ENCODE data around the gene WASHC3. TPM values are rescaled to one million over a fixed set of nuclear protein-coding genes. Genes with fewer than 3 reads are reported as not detected.
A peak's percentile ranks its signal among the peaks of the same experiment; 100 is the strongest.

WASHC3 gene, protein sequence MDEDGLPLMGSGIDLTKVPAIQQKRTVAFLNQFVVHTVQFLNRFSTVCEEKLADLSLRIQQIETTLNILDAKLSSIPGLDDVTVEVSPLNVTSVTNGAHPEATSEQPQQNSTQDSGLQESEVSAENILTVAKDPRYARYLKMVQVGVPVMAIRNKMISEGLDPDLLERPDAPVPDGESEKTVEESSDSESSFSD
- total RNA-seq, result 10 to 100 TPM; 37.5 to 46.7 (median 42.1) TPM
- 61.3 TPM for total RNA-seq (2013)
- total RNA-seq, result 7.2 to 40.0 (median 25.6) reads per million in 29 experiments

GRCh38 chr12:102061560-102062418 lies at the start of gene WASHC3:
Gene WASHC3 (minus strand): TSS chr12:102061991. CDS start chr12:102061962, 29 bp downstream.
- ChIA-PET CTCF (interaction anchor here in 1 of 2 donors (1.2 to 1.3 kb wide), 2 partner anchors 34 to 223 kb away, joined by 3 to 5 read pairs; no protein-coding TSS in a partner anchor), POLR2A (interaction anchor here in 1 of 2 donors (0.5 to 1.8 kb wide), 3 partner anchors 60 to 235 kb away, joined by 6 to 9 read pairs (median 7); no protein-coding TSS in a partner anchor)
- Histone ChIP-seq H3K9me3 (no peaks in the 10 kb centered on the region), H3K27me3 (replicated peaks in 1 of 2; ENCODE audit: control insufficient read depth in 2 of 2, extremely low read depth in 1 of 2, insufficient read depth in 2 of 2, low read length in 1 of 2) (no peaks in the 10 kb centered on the region), H3K36me3 (ENCODE audit: control insufficient read depth in 2 of 2, extremely low read depth in 1 of 2, insufficient read depth in 1 of 2, low read length in 1 of 2) (peaks cover 0 to 7% of the 10 kb centered on the region in 2 donors), H3K4me1 (ENCODE audit: control insufficient read depth in 1 of 2, extremely low read depth in 1 of 2, insufficient read depth in 2 of 2, low read length in 2 of 2) (peaks cover 4 to 14% of the 10 kb centered on the region in 2 experiments), H3K4me3 (ENCODE audit: control insufficient read depth in 1 of 2, extremely low read depth in 1 of 2, low read length in 1 of 2) (peak within 1 kb of the TSS; percentile 80 to 82), H3K27ac (ENCODE audit: low read length) (peak within 1 kb of the TSS; percentile 90)
- Mint-ChIP-seq H3K27ac (peak within 1 kb of the TSS; percentile 97 to 99), H3K27me3 (peaks cover 1 to 6% of the 10 kb centered on the region in 2 donors), H3K4me1 (peaks cover 29 to 48% (median 48%) of the 10 kb centered on the region in 3 donors), H3K36me3 (peaks cover 22% of the 10 kb centered on the region), H3K9me3 (no peaks in the 10 kb centered on the region), H3K4me3 (peak within 1 kb of the TSS; percentile 90 to 96 (median 92))
- 2% methylated on average over 25 of the region's 44 CpGs for WGBS (ENCODE audit: insufficient coverage)
- ATAC-seq (replicated peaks in 1 of 4), result peak; percentile 93 to 96 (median 95)
- peak; percentile 89 to 98 (median 95) for DNase-seq

- CTCF ChIA-PET, result interaction anchor here in 1 of 2 donors (1.5 kb wide), 1 partner anchor 10 kb away, joined by 3 read pairs; no protein-coding TSS in a partner anchor
- Histone ChIP-seq H3K27ac (ENCODE audit: low read length) (no peak overlapping the region), H3K9me3 (peaks cover 2% of the 10 kb centered on the region), H3K27me3 (replicated peaks in 1 of 2; ENCODE audit: control insufficient read depth in 2 of 2, extremely low read depth in 1 of 2, insufficient read depth in 2 of 2, low read length in 1 of 2) (no peaks in the 10 kb centered on the region), H3K36me3 (ENCODE audit: control insufficient read depth in 2 of 2, extremely low read depth in 1 of 2, insufficient read depth in 1 of 2, low read length in 1 of 2) (peaks cover 0 to 48% of the 10 kb centered on the region in 2 donors), H3K4me1 (ENCODE audit: control insufficient read depth in 1 of 2, extremely low read depth in 1 of 2, insufficient read depth in 2 of 2, low read length in 2 of 2) (no peaks in the 10 kb centered on the region), H3K4me3 (ENCODE audit: control insufficient read depth in 1 of 2, extremely low read depth in 1 of 2, low read length in 1 of 2) (no peak overlapping the region)
- POLR2A ChIA-PET, result interaction anchor here in 1 of 2 donors (0.7 kb wide), 2 partner anchors 11 to 286 kb away, joined by 3 read pairs; no protein-coding TSS in a partner anchor
- Mint-ChIP-seq H3K27me3 (no peaks in the 10 kb centered on the region), H3K9me3 (peaks cover 2 to 5% (median 5%) of the 10 kb centered on the region in 3 donors), H3K4me3 (no peak overlapping the region), H3K4me1 (peaks cover 8 to 9% (median 8%) of the 10 kb centered on the region in 3 donors), H3K27ac (no peak overlapping the region), H3K36me3 (peaks cover 60% of the 10 kb centered on the region)
- DNase-seq (no peak), ATAC-seq (replicated peaks in 1 of 4) (no peak)
These were observed 49.0 kb upstream of the WASHC3 start for GRCh38 chr12:102110782-102111181.

GRCh38 chr12:102107970-102108369 lies 46.2 kb upstream of the WASHC3 start:
- H3K9me3 ChIP-seq, result peaks cover 2% of the 10 kb centered on the region
- WGBS (ENCODE audit: insufficient coverage), result no CpG with 5 or more reads among the region's 1 CpG
- H3K27ac ChIP-seq (ENCODE audit: low read length), result no peak overlapping the region
- H3K27me3 ChIP-seq (replicated peaks in 1 of 2; ENCODE audit: control insufficient read depth in 2 of 2, extremely low read depth in 1 of 2, insufficient read depth in 2 of 2, low read length in 1 of 2), result no peaks in the 10 kb centered on the region
- peaks cover 0 to 45% of the 10 kb centered on the region in 2 donors for H3K36me3 ChIP-seq (ENCODE audit: control insufficient read depth in 2 of 2, extremely low read depth in 1 of 2, insufficient read depth in 1 of 2, low read length in 1 of 2)
- H3K4me3 ChIP-seq (ENCODE audit: control insufficient read depth in 1 of 2, extremely low read depth in 1 of 2, low read length in 1 of 2), result no peak overlapping the region
- ChIA-PET POLR2A (no interaction called here), CTCF (no interaction called here)
- DNase-seq (no peak), ATAC-seq (replicated peaks in 1 of 4) (no peak)
- Mint-ChIP-seq H3K4me3 (no peak overlapping the region), H3K27ac (no peak overlapping the region), H3K27me3 (no peaks in the 10 kb centered on the region), H3K36me3 (peaks cover 77% of the 10 kb centered on the region), H3K9me3 (peaks cover 2 to 5% (median 5%) of the 10 kb centered on the region in 3 donors), H3K4me1 (peaks cover 5 to 9% (median 8%) of the 10 kb centered on the region in 3 donors)
- no peaks in the 10 kb centered on the region for H3K4me1 ChIP-seq (ENCODE audit: control insufficient read depth in 1 of 2, extremely low read depth in 1 of 2, insufficient read depth in 2 of 2, low read length in 2 of 2)

- no CpG with 5 or more reads among the region's 3 CpGs for WGBS (ENCODE audit: insufficient coverage)
- ChIA-PET CTCF (no interaction called here), POLR2A (no interaction called here)
- Mint-ChIP-seq H3K27ac (no peak overlapping the region), H3K36me3 (peaks cover 82% of the 10 kb centered on the region), H3K9me3 (peaks cover 2 to 5% (median 5%) of the 10 kb centered on the region in 3 donors), H3K4me1 (peaks cover 4 to 9% (median 8%) of the 10 kb centered on the region in 3 donors), H3K4me3 (no peak overlapping the region), H3K27me3 (no peaks in the 10 kb centered on the region)
- H3K36me3 ChIP-seq (ENCODE audit: control insufficient read depth in 2 of 2, extremely low read depth in 1 of 2, insufficient read depth in 1 of 2, low read length in 1 of 2), result peaks cover 0 to 45% of the 10 kb centered on the region in 2 donors
- DNase-seq, result no peak
- H3K9me3 ChIP-seq, result peaks cover 2% of the 10 kb centered on the region
- H3K27me3 ChIP-seq (replicated peaks in 1 of 2; ENCODE audit: control insufficient read depth in 2 of 2, extremely low read depth in 1 of 2, insufficient read depth in 2 of 2, low read length in 1 of 2), result no peaks in the 10 kb centered on the region
- no peak overlapping the region for H3K4me3 ChIP-seq (ENCODE audit: control insufficient read depth in 1 of 2, extremely low read depth in 1 of 2, low read length in 1 of 2)
- no peak for ATAC-seq (replicated peaks in 1 of 4)
- no peaks in the 10 kb centered on the region for H3K4me1 ChIP-seq (ENCODE audit: control insufficient read depth in 1 of 2, extremely low read depth in 1 of 2, insufficient read depth in 2 of 2, low read length in 2 of 2)
- H3K27ac ChIP-seq (ENCODE audit: low read length), result no peak overlapping the region
These were observed 45.1 kb upstream of the WASHC3 start for GRCh38 chr12:102106905-102107304.

GRCh38 chr12:102096855-102097254 lies 35.1 kb upstream of the WASHC3 start:
- CTCF ChIA-PET, result interaction anchor here (0.6 to 1.2 kb wide), 4 partner anchors 21 to 32 kb away, joined by 3 to 4 read pairs (median 3); no protein-coding TSS in a partner anchor
- peaks cover 37% of the 10 kb centered on the region for H3K36me3 Mint-ChIP-seq

GRCh38 chr12:102095677-102096263 lies 34.0 kb upstream of the WASHC3 start:
- no peak overlapping the region for H3K27ac Mint-ChIP-seq
- Histone ChIP-seq H3K36me3 (ENCODE audit: control insufficient read depth in 2 of 2, extremely low read depth in 1 of 2, insufficient read depth in 1 of 2, low read length in 1 of 2) (peaks cover 0 to 20% of the 10 kb centered on the region in 2 donors), H3K4me3 (ENCODE audit: control insufficient read depth in 1 of 2, extremely low read depth in 1 of 2, low read length in 1 of 2) (no peak overlapping the region), H3K27ac (ENCODE audit: low read length) (no peak overlapping the region), H3K9me3 (no peaks in the 10 kb centered on the region), H3K27me3 (replicated peaks in 1 of 2; ENCODE audit: control insufficient read depth in 2 of 2, extremely low read depth in 1 of 2, insufficient read depth in 2 of 2, low read length in 1 of 2) (no peaks in the 10 kb centered on the region), H3K4me1 (ENCODE audit: control insufficient read depth in 1 of 2, extremely low read depth in 1 of 2, insufficient read depth in 2 of 2, low read length in 2 of 2) (no peaks in the 10 kb centered on the region)
- ATAC-seq (replicated peaks in 1 of 4), result peak in 2 of 4 experiments; percentile 50 to 51
- no peaks in the 10 kb centered on the region for H3K9me3 Mint-ChIP-seq
- WGBS (ENCODE audit: insufficient coverage), result no CpG with 5 or more reads among the region's 2 CpGs
- ChIA-PET POLR2A (no interaction called here), CTCF (interaction anchor here (0.6 to 1.2 kb wide), 5 partner anchors 17 to 383 kb away, joined by 3 read pairs; partner anchors contain the start of gene WASHC3 (in 1 of the 2))
- peak in 1 of 35 experiments; percentile 18 for DNase-seq
- H3K27me3 Mint-ChIP-seq, result no peaks in the 10 kb centered on the region
- H3K4me1 Mint-ChIP-seq, result no peaks in the 10 kb centered on the region
- H3K36me3 Mint-ChIP-seq, result peaks cover 37% of the 10 kb centered on the region
- no peak overlapping the region for H3K4me3 Mint-ChIP-seq

More at GRCh38 chr12:102096855-102097254, 35.1 kb upstream of the WASHC3 start:
- Mint-ChIP-seq H3K4me1 (no peaks in the 10 kb centered on the region), H3K27me3 (no peaks in the 10 kb centered on the region), H3K27ac (no peak overlapping the region), H3K4me3 (no peak overlapping the region), H3K9me3 (no peaks in the 10 kb centered on the region)
- no peaks in the 10 kb centered on the region for H3K27me3 ChIP-seq (replicated peaks in 1 of 2; ENCODE audit: control insufficient read depth in 2 of 2, extremely low read depth in 1 of 2, insufficient read depth in 2 of 2, low read length in 1 of 2)
- ATAC-seq (replicated peaks in 1 of 4), result no peak
- no peak for DNase-seq
- no peaks in the 10 kb centered on the region for H3K4me1 ChIP-seq (ENCODE audit: control insufficient read depth in 1 of 2, extremely low read depth in 1 of 2, insufficient read depth in 2 of 2, low read length in 2 of 2)
- no peak overlapping the region for H3K4me3 ChIP-seq (ENCODE audit: control insufficient read depth in 1 of 2, extremely low read depth in 1 of 2, low read length in 1 of 2)
- no peaks in the 10 kb centered on the region for H3K9me3 ChIP-seq
- POLR2A ChIA-PET, result interaction anchor here in 1 of 2 donors (0.6 kb wide), 1 partner anchor 43 kb away, joined by 6 read pairs; no protein-coding TSS in a partner anchor
- H3K27ac ChIP-seq (ENCODE audit: low read length), result no peak overlapping the region
- peaks cover 0 to 20% of the 10 kb centered on the region in 2 donors for H3K36me3 ChIP-seq (ENCODE audit: control insufficient read depth in 2 of 2, extremely low read depth in 1 of 2, insufficient read depth in 1 of 2, low read length in 1 of 2)
- 94% methylated on average over 2 of the region's 3 CpGs for WGBS (ENCODE audit: insufficient coverage)

Data from T-cell (primary cell).